ENCODE data around the gene FBXW10. TPM values are rescaled to one million over a fixed set of nuclear protein-coding genes. Genes with fewer than 3 reads are reported as not detected.
"Not testable (repeated sequence)": the region's sequence is repeated elsewhere in the genome, so short reads cannot be mapped to it uniquely, and the experiment has no call there.

FBXW10 gene
- total RNA-seq, 1 donor from 2014 or later, result not detected

DNA sequence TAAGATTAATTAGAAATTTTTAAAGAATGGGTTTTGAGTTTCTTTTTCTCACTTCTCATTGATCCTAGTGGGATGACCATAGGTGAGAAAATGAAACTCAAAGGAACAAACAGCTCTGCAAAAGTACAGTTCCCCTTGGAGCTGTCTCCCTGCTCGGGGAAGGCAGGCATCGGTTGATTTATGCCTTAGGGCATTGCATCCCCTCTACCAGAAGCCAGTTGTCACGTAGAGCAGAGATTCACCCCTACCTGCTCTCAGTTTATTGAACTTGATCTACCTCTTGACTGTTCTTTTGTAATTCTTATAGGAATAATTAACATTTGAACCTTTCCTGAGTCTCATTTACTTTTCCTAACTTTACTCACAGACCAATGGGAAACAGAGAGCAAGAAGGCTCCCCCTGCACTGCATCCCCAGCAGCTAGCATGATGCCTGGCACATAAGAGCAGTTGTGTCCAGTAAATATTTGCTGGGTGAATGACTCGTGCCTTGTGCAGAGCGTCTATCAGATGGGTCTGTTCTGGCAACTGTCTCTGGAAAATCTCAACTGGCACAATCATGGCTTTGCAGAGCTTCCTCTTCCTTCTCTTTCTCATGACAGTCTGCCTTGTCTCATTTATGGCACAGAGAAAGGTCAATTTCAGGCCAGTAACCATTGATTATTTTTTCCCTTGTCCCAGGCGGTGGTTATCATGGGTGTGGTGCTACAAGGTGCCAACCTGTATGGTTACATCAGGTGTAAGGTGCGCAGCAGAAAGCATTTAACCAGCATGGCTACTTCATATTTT is 59.8 kb downstream of the FBXW10 start:
- ATAC-seq; intact Hi-C loops (cut with DNase I); DNase-seq (ENCODE audit: low spot score): not testable (repeated sequence)

DNA sequence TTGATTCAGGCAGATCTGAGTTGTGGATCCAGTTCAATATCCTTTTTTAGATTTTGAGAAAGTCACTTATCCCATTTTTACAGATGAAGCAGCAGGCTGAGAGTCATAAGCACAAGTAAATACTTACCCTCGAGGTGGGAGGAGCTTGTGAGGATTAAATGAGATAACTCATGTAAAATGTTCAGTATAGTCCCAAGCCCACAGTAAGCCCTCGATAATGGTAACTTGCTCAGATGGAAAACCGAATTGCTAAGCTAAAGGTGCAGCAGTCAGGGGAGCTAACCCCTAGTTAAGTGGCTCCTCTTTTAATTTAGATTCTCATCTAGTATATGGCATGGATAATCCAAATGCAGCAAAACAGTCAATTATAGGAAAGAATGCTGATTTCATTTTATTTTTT is 72.1 kb downstream of the FBXW10 start:
- DNase-seq (ENCODE audit: low spot score); ATAC-seq; intact Hi-C loops (cut with DNase I): not testable (repeated sequence)

DNA sequence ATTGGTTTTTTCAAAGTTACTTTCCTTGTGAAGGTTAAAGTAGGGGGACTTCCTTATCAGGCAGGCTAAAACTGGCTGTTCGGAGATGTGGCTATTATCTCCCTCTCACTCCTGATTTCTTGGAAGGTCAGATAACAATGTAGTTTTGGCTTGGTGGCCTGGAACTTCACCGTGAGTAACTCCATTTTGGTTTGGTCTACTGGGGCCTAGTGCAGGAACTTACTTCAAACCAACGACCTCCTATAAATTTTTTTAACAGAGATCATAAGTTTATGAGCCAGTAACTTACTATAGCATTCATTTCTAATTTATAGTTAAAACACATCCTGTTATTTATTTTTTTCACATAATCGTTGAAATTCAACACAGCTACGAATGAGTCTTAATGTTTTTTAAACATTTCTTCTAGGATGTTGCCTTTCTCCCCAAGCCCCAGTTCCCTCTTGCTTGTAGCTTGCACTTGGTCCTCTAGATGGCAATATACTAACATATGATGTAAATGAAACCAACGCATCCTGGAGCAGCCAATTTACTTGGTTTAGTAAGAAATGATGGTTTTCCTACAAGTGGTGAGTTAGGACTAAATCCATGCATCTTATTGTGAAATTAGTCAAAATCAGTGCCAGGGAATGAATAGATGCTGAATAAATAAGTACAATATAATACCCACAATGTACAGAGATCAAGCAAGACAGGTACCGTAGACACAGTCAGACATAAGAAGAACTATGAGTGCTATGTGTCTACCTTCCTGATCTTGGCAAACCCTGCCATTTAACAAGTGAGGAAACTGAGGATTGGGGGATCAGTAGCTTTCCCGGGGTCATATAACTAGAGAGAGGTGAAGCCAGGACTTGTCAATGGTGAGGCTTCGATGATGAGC is 72.9 kb downstream of the FBXW10 start:
- intact Hi-C loops (cut with DNase I); DNase-seq (ENCODE audit: low spot score): not testable (repeated sequence)
- ATAC-seq, result peak; percentile 73

DNA sequence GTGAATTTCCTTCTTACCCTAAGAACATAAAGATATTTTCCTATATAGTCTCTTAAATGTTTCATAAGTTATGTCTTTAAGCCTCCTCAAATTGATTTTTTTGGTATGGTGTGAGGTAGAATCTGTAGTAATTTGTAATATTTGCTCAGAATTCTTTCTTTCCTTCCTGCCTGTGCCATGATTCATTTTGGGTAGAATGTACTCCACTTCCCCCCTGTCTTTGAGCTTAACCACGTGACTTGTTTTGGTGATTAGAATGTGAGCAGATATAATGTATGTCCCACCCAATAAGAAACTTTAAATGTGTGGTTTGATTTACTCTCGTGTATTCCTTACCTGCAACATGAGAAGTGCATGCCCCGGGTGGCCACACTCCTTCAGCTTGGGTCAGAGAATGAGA is 77.6 kb downstream of the FBXW10 start:
- intact Hi-C loops (cut with DNase I); ATAC-seq: not testable (repeated sequence)

DNA sequence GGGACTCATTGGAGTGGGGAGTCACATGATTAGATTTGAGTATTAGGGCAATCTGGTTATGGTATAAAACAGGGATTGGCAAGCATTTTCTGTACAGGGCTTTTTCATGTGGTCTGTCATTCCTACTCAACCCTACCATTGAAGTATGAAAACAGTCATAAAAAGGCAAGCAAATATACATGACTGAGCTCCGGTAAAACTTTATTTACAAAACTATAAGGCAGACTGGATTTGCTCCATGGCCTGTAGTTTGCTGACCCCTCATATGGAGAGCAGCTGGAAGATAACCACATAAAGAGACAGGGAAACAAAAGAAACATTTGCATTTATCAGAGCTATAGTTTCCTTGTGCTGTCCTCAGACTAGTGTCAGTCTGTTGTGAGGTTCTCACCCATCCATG is 83.8 kb downstream of the FBXW10 start:
- intact Hi-C loops (cut with DNase I); DNase-seq (ENCODE audit: low spot score); ATAC-seq: not testable (repeated sequence)

More for the DNA sequence above, 77.6 kb downstream of the FBXW10 start:
- not testable (repeated sequence) for DNase-seq (ENCODE audit: low spot score)

Other genes starting within 250 kb of the FBXW10 start
- gene TBC1D28, start 99.7 kb upstream of the FBXW10 start, total RNA-seq, result not detected
- 5.3 TPM for gene FOXO3B, start 61.7 kb upstream of the FBXW10 start, total RNA-seq
- 35.3 TPM for gene TVP23B, start 37.1 kb downstream of the FBXW10 start, total RNA-seq
- 45.3 TPM for gene PRPSAP2, start 114.1 kb downstream of the FBXW10 start, total RNA-seq
- not detected for gene SLC5A10, start 208.1 kb downstream of the FBXW10 start, total RNA-seq

All from sciatic nerve (tissue), 2 donors.